HG02938 (cell line): Measurements from ENCODE around the gene NAA16.
A peak's percentile ranks its signal among the peaks of the same experiment; 100 is the strongest.

Source experiments
- ATAC-seq: cut with Tn5 transposase; IDR thresholded peaks from one replicate; pipeline ENCODE4 v1.9.1; 2021; ENCODE audit warnings: mild to moderate bottlenecking, moderate library complexity; ENCODE audit not compliant: unreplicated experiment

Gene NAA16

DNA sequence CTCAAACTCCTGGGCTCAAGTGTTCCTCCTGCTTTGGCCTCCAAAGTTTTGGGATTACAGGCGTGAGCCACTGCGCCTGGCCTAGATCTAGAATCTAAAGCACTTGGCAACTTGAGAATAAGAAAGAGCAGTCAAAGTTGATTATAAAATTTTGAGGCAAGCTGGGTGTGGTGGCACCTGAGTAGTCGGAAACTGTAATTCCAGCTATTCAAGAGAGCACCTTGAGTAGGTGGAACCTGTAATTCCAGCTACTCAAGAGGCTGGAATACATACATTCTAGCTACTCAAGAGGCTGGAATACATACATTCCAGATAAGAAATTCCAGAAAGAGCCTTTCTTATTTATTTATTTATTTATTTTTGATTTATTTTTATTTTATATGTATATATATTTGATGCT lies 8.3 kb upstream of the NAA16 start:
- ATAC-seq = no peak

DNA sequence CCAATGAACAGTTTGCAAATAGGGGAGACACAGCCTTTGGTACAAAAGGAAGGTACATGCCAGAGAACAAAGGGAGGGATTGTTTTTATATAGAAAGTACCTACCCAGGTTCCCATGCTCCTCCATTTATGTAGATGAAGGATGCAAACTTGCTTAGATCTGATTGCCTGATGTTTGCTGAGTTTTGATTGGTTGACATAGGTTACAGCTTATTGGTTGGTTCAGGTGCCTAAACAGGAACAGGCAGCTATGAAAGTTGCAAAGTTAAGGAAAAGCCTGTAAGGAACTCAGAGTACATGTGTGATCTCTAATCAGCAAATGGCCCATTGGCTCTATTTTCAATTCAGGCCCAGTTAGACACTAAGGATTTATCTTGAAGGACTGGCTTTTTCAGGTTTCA lies 6.5 kb upstream of the NAA16 start:
- no peak for ATAC-seq

DNA sequence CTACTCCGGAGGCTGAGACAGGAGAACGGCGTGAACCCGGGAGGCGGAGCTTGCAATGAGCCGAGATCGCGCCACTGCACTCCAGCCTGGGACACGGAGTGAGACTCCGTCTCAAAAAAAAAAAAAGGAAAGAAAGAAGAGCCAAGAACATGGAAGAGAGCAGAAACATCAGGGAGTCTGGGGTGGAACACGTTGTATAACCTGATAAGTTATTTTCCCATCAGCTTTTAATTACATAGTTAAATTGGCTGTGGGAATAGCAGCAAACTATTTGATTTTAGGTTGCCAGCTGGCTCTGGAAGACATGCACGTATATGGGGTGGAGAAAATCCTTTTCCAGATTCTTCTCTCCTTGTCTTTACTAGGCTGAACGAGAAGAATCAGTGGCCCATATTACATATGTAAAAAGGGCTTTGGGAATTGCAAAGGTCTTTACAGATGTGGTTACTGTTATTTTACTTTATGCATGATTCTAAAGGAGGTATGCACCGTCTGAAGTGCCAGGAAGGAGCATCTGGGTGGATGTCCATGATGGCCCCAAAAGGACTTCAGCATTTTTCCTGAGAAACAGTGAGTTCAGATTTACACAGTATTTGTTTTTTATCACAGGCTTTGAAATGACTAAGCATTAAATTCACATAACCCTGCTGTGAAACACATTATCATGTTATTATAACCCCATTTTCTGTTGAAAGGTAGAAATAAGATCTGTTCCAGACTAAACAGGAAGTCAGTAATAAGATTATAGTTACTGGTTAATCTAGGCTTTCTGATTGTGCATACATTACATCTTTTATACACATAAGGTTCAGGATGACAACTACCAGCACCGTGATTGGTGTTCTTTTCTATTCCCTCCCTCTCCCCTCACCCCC lies 4.6 kb upstream of the NAA16 start:
- ATAC-seq = no peak

DNA sequence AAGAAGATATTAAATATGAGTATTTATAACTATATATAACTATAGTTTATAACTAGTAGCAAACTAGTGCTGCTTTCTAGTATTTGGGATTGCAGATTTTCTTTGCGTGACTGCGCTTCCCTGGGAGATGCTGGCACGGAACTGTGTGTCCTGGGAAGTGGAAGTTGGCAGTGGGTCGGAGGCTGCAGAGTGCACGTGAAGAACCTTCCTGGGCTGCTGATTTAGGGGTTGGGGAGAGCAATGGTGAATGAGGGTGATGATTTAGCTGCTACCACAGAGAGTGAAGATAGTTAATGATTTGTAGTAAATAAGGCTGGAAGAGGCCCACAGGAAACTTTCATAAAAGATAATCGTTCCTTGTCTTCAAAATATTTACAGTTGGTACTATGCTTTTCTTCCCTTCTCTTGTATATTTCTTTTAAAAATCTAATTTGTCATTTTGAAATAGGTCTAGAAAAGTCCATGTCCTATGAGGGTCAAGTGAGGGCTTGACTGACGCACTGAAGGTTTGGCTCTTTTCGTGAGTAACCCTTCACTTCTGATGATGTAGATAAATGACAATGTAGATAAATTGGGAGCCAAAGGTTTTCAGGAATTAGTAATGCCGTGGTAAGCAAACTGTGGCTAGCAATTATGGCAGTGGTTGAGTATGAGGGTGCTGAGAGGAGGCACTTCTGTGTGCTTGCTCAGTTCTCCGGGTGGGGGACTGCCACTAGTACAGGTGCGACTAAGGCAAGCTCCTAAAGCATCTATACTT lies 3.0 kb upstream of the NAA16 start:
- no peak for ATAC-seq

DNA sequence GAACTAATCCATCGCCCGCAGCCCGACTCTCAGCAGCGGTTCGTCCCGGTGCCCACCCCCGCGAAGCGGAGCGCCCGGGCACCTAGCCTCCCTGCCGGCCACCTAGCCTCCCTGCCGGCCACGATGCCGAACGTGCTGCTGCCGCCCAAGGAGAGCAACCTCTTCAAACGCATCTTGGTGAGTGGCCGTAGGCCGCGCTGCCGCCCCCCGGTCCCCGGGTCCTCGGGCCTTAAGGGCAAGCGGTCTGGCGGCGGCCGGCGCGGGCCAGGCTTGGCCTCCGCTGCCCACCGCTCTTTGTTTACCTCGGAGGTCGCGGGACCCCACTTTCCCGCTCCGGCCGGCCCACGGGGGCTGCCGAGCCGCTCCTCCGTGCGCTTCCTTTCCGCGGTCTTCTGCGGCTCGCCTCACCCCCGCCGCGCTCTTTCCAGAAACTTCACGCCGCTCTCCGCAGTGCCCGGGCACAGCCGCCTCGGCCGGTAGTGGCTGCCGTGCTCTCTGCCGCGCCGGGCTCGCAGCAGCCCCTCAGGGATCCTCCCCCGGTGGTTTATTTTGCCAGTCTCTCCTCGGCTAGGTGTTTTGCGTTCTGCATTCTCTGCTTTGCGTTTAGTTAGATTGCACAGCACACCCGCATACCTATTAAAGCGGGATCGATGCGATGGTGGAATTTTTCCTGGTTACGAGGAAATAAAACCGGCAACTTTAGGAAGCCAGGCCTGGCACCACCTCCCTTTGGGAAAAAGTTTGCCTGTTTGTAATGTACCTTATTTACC lies 524 bp downstream of the NAA16 start:
- ATAC-seq = peak; percentile 42

DNA sequence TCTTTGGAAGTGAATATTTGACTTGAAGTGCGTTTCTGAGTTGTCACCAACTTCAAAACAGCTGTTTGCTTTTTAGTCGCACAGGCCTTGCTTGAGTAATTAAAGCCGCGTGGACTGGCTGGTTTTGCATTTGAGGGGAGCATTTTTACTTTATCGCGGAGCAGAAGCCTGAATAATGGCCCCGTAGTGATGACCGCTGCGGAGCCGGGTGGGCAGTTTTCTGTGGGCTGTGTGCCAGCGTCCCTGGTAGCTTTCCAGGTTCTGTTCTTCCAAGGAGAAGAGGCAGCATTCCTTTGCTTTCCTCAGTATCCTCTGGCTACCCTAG lies 1.1 kb downstream of the NAA16 start:
- ATAC-seq = no peak

DNA sequence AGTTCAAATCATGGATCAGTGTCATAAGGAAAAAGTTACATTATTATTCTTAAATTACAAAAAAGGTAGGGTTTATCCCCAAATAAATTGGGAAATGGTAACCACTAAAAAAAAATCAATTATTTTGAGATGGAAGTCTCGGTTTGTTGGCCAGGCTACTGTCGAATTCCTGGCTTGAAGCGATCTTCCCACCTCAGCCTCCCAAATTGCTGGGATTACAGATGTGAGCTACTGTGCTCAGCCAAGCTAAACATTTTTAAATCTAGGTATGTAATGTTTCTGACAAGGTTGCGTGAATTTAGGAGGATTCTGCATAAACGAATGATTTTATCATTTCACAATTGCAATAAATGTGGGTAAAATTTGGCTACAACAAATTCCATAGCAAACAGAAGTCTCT lies 2.0 kb downstream of the NAA16 start:
- no peak for ATAC-seq

DNA sequence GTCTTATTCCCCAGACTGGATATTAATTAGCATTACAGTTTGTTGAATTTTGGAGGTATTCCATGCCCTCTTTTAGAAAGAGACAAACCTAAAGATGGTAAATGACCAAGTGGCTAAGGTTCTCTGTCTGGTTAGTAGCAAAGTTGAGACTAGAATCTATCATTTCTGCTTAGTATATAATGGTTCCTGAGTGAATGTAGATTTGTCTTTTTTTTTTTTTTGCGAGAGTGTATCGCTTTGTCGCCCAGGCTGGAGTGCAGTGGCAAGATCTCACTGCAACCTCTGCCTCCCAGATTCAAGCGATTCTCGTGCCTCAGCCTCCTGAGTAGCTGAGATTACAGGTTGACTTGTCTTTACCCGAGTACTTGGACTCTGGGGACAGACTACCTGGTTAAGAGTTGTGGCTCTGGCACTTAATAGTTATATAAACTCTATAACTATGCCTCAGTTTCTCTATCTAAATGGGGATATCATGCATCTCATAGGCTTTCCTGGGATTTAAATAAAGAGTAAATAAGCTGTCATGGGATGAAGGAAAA lies 2.7 kb downstream of the NAA16 start:
- ATAC-seq = no peak

DNA sequence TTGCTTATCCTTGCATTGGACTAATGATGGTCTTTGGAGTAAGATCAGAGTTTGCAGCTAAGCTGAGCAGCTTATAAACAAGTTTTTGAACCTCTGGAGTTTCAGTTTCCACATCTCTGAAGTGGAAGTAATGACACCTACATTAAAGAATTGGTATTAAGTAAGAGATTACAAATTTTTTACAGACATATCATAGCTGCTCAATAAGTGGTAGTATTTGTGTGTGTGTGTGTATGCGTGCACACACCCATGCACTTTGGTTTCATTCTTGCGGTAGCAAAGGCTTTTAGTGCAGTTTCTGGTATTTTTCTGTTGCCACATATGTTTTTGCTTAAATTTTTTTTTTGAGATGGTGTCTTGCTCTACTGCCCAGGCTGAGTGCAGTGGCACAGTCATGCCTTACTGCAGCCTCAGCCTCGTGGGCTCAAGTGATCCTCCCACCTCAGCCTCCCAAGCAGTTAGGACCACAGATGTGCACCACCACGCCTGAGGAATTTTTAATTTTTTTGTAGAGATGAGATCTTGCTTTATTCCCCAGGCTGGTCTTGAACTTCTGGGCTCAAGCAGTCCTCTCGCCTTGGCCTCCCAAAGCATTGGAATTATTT lies 4.5 kb downstream of the NAA16 start:
- no peak for ATAC-seq

DNA sequence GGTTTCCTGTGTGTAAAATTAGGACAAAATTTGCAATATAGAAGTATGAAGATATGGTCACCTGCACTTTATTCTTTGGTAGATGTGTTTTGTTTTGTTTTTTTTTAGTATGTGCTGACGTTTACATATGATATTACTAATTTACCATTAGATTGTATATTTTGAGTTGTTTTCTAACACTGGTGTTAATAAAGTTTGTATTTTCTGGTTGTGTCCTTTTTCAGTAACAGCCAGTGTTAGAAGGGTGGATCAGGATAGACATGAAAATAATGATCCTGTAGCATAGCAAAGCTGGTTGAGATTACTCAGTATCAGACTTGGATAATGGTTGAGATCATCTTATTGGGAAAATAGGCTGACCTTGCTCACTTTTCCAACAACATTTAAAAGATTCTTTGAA lies 6.2 kb downstream of the NAA16 start:
- ATAC-seq = no peak

DNA sequence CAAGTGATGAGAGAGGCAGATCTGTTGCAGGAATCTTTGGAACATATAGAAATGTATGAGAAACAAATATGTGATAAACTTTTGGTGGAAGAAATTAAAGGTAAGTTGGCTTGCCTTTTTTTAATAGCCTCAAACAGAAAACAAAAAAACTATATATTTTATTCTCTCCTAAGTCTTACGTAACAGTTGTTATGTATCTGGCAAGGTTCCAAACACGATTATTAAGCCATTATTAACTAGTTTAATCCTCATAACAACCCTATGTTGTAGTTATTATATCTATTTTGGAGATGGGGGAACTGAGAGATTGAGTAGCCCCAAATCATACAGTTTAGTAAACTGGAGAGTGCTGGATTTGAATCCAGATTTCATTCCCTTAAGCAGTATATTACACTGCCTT lies 14.7 kb downstream of the NAA16 start:
- no peak for ATAC-seq

DNA sequence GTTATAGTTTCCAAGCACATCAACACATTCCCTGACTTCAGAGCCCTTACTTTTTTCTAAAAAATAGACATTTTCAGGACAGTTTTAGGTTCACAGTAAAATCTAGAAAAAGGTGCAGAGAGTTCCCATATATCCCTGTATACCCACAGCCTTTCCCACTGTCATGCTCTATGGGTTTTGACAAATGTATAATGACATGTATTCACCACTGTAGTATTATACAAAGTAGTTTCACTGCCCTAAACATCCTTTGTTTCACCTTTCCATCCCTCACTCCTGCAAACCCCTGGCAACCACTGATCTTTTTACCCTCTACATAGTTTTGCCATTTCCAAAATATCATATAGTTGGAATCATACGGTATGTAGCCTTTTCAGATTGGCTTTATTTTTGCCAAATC lies 15.6 kb downstream of the NAA16 start:
- ATAC-seq = no peak

DNA sequence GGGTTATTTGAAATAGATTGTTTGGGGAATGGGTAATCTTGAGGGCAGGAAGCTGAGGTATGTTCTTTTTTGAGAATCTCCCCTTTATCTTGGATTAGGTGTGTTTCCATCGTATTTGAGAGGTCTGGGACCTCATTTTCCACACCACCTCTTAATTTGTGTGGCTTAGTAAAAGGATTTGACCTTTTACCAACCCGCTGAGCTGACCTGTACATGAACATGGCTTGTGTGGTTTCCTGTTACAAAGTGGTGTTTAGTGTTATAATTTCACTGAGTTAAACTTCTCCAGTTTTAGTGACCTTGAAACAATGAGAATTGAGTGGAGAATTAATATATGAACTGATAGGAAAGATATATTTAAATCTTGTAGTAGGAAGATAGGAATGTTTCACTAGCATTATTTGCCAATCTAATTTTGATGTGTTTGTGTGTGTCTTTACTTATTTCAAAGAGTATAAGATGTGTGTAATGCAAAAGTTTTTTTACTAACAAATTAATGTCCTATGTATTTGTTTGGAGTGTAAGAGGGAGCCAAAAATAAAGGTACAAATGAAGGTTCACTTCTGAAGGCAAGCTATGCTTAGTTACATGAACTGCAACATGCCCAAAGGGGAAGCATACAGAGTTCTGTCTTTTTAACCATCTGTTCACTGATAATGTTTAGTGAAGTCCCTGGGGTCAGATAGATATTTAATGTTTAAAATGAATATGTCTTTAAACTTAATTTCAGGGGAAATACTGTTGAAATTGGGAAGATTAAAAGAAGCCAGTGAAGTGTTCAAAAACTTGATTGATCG lies 17.1 kb downstream of the NAA16 start:
- ATAC-seq = no peak

DNA sequence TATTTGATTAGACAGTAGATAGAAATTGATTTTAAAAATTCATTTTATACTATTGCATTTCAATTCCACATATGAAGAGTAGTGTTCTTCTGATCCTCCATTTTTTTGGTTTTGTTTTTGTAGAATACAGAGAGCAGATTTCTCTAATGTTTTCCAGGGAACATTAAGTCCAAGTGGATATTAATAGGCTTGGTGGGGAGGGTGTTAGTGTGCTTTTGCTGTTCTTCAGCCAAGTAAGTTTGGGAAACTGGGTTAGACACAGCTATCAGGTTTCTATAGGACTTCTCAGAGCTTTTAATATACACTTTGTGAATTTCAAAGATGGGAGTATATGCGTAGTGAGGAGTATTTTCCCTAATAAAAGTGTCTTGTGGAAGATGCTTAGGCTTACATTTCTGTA lies 21.8 kb downstream of the NAA16 start:
- no peak for ATAC-seq

DNA sequence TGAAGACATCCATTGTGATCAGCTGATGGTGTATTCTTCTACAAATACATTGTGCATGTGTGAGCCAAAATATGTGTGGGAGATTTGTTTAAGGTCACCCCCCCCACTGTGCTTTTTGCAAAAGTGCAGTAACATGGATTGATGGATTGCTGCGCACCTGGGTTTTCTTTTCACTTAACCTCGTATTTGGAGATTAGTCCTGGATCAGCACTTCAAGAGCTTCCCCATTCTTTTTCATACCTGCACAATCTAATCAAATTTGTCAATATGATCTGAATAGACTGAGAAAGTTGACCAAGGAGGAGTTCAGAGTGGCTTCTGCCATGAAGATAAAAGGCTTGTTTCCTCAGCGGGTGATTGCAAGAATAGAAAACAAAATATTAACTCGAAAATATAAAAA lies 23.7 kb downstream of the NAA16 start:
- no peak for ATAC-seq

DNA sequence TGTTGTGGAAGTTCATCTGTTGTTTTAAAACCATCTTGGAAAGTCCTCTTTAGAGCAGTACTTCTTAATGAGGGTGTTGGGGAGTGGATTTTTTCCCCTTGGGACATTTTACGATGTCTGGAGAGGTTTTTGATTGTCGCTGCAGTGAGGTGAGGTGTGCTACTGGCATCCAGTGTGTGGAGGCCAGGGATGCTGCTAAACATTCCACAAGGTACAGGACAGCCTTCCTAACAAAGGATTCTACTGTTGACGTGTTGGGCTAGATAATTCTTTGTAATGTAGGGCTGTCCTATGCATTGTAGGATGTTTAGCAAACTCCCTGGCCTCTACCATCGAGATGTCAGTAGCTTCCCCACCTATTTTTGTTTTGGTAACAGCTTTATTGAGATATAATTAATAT lies 33.3 kb downstream of the NAA16 start:
- no peak for ATAC-seq

DNA sequence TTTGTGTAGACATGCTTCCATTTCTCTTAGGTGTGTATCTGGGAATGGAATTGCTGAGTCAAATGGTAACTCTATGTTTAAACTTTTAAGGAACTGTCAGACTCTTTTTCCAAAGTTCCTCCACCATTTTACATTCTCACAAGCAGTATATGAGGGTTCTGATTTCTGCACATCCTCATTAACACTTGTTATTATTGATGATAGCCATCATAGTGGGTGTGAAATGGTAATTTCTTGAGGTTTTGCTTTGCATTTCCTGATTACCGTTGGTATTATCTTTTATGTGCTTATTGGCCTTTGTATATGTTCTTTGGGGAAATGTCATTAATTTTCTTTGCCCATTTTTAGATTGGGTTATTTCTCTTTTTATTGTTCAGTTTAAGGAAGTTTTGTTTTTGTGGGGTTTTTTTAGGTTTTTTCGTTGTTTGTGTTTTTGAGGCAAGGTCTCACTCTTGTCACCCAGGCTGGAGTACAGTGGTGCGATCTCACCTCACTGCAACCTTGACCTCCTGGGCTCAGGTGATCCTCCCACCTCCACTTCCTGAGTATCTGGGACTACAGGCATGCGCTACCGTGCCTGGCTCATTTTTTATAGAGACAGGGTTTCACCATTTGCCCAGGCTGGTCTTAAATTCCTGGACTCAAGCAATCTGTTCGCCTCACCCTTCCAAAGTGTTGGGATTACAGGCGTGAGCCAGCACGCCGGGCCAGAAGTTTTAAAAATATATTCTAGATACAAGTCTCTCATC lies 34.3 kb downstream of the NAA16 start:
- no peak for ATAC-seq

DNA sequence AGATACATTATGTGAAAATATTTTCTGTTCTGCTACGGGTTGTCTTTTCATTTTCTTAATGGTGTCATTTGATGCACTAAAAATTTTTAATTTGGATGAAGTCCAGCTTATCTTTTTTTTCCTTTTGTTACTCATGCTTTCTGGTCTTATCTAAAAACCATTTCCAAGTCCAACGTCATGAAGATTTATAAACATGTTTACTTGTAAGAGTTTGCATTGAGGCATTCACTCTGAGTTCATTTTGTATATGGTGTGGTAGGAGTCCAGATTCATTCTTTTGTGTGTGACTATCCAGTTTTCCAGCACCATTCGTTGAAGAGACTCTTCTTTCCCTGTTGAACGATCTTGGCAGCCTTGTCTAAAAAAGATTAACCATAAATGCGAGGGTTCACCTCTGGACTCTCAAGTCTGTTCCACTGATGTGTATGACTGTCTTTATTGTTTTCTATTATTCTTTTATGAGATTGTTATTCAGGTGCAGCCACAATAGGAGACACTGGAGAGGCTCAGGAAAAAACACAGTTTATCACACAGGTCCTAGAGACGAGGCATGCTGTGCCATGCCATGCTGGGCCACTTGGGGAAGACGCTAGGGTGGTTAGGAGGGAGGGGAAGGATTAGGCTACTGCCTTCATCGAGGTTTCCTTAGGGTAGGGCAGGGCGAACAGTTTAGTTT lies 35.0 kb downstream of the NAA16 start:
- ATAC-seq = no peak
